ENCODE results near the gene A2M.

DNA sequence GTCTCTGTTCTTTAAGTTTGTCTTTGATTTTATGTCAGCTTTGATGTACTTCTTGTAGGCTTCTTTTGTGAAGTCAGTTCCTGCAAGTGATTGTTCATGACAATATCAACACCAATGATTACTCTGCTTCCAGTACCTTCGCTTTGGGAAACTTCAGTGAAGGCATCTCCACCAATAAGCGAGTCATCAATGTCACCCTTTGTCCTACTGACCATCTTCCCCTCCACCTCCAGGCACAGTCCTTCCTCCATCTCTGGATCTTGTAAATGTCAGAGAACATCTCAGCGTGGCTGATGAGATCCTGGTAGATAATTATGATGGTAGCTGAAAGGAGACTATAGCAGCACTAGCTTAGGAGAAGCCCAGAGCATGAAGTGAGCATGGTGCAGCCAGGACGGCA lies 40.4 kb upstream of the A2M start:
- TF ChIP-seq POLR2AphosphoS5 (IDR thresholded peaks at IDR 0.05), result no peak
- no peak for TF ChIP-seq POLR2A (IDR thresholded peaks at IDR 0.05)
- TF ChIP-seq, protein P1, sequence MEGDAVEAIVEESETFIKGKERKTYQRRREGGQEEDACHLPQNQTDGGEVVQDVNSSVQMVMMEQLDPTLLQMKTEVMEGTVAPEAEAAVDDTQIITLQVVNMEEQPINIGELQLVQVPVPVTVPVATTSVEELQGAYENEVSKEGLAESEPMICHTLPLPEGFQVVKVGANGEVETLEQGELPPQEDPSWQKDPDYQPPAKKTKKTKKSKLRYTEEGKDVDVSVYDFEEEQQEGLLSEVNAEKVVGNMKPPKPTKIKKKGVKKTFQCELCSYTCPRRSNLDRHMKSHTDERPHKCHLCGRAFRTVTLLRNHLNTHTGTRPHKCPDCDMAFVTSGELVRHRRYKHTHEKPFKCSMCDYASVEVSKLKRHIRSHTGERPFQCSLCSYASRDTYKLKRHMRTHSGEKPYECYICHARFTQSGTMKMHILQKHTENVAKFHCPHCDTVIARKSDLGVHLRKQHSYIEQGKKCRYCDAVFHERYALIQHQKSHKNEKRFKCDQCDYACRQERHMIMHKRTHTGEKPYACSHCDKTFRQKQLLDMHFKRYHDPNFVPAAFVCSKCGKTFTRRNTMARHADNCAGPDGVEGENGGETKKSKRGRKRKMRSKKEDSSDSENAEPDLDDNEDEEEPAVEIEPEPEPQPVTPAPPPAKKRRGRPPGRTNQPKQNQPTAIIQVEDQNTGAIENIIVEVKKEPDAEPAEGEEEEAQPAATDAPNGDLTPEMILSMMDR (IDR thresholded peaks at IDR 0.05 in 8 of 11, conservative IDR thresholded peaks at IDR 0.05 in 3 of 11), result no peak

Measured in spleen (tissue), 7 donors.